Natural killer cell (primary cell): ENCODE measurements around the gene TXNDC11. TPM values are rescaled to one million over a fixed set of nuclear protein-coding genes. Genes with fewer than 3 reads are reported as not detected.

ENCODE experiments used
- ATAC-seq, 3 donors: fragments of 150-1000 bp in 2 of 3; fragments of 200-7000 bp in 1 of 3; cut with Tn5 transposase; 1 replicate in 1 of 3; 2 replicates in 2 of 3; pipeline ENCODE4 v1.10.0; 2021; ENCODE audit warnings: mild to moderate bottlenecking in 2 of 3, moderate library complexity in 2 of 3
- DNase-seq, 2 donors: peaks; one replicate each; pipeline versions ENCODE4 v3.0.0 to v3.0.0-alpha.2; 2013 to 2021; ENCODE audit warnings: mixed read lengths in 1 of 2
- H3K27ac ChIP-seq: one replicate; pipeline ENCODE4 v1.5.1; 2013; ENCODE audit warnings: mild to moderate bottlenecking, low read length
- H3K27me3 ChIP-seq: one replicate; pipeline ENCODE4 v1.6.1; 2013; ENCODE audit warnings: low read length; ENCODE audit not compliant: control insufficient read depth, insufficient read depth
- H3K36me3 ChIP-seq: one replicate; pipeline ENCODE4 v1.6.1; 2013; ENCODE audit warnings: low read length; ENCODE audit not compliant: control insufficient read depth, insufficient read depth
- H3K4me1 ChIP-seq: one replicate; pipeline ENCODE4 v1.6.1; 2013; ENCODE audit warnings: low read length; ENCODE audit not compliant: control insufficient read depth, insufficient read depth
- H3K4me3 ChIP-seq: one replicate; pipeline ENCODE4 v1.5.1; 2013; ENCODE audit warnings: low read length
- H3K9me3 ChIP-seq: one replicate; pipeline ENCODE4 v1.6.1; 2013; ENCODE audit warnings: low read length; ENCODE audit not compliant: control insufficient read depth, insufficient read depth
- H3K27ac Mint-ChIP-seq, 2 donors: one replicate each; pipeline ENCODE4 v1.8.0; 2022; ENCODE audit warnings: mild to moderate bottlenecking in 2 of 2, mixed read lengths in 2 of 2, moderate library complexity in 1 of 2
- H3K27me3 Mint-ChIP-seq, 2 donors: one replicate each; pipeline ENCODE4 v1.8.0; 2022; ENCODE audit warnings: low read depth in 2 of 2, mixed read lengths in 2 of 2
- H3K36me3 Mint-ChIP-seq: one replicate; pipeline ENCODE4 v1.8.0; 2022; ENCODE audit warnings: mixed read lengths
- H3K4me1 Mint-ChIP-seq, 2 donors: one replicate each; pipeline ENCODE4 v1.8.0; 2022; ENCODE audit warnings: mixed read lengths in 2 of 2
- H3K4me3 Mint-ChIP-seq: one replicate; pipeline ENCODE4 v1.8.0; 2022; ENCODE audit warnings: mild to moderate bottlenecking, moderate library complexity, mixed read lengths
- H3K9me3 Mint-ChIP-seq, 2 donors: one replicate each; pipeline ENCODE4 v1.8.0; 2022; ENCODE audit warnings: mixed read lengths in 2 of 2
- CTCF ChIP-seq: fragments of 200-600 bp; IDR thresholded peaks from one replicate; pipeline ENCODE4 v1.8.0; 2022; ENCODE audit warnings: antibody characterized with exemption
- WGBS: methylation state at CpG from one replicate; pipeline ENCODE4 v1.1.7; 2013; ENCODE audit warnings: missing lambda C conversion rate; ENCODE audit not compliant: insufficient coverage; 5-methylcytosine and 5-hydroxymethylcytosine counted together
- intact Hi-C: fragments of 100-400 bp; cut with micrococcal nuclease; formaldehyde crosslinking; loops from one replicate; pipeline ENCODE4 v1.14.2; 2022
- total RNA-seq, 4 donors: library from RNA; stranded (reverse); fragments of 120-200 nt in 1 of 4; gene quantifications; one replicate each; pipeline versions ENCODE4 v1.2.3 to v1.2.4, GENCODE V29; 2013 to 2022

The TXNDC11 gene
- total RNA-seq, 3 donors from 2014 or later (not counting 1 experiment from before 2014, with no cell fraction given) = 63.4 to 99.2 (median 68.9) TPM

GRCh38 chr16:11635113-11635652, 107.5 kb downstream of the TXNDC11 start:
- WGBS = 95% methylated on average over 10 of the region's 10 CpGs
- H3K27me3 Mint-ChIP-seq = peaks cover 0 to 7% of the 10 kb centered on the region in 2 donors
- ATAC-seq = peak in 1 of 3 donors; percentile 61
- H3K36me3 ChIP-seq = no peaks in the 10 kb centered on the region
- no peak overlapping the region for H3K27ac ChIP-seq
- intact Hi-C loops = no loop called here
- H3K4me1 ChIP-seq = peaks cover 10% of the 10 kb centered on the region
- no peaks in the 10 kb centered on the region for H3K27me3 ChIP-seq
- peaks cover 15 to 22% of the 10 kb centered on the region in 2 donors for H3K4me1 Mint-ChIP-seq
- H3K36me3 Mint-ChIP-seq = no peaks in the 10 kb centered on the region
- no peak overlapping the region for H3K4me3 Mint-ChIP-seq
- H3K4me3 ChIP-seq = no peak overlapping the region
- H3K9me3 Mint-ChIP-seq = no peaks in the 10 kb centered on the region
- no peaks in the 10 kb centered on the region for H3K9me3 ChIP-seq
- no peak overlapping the region for H3K27ac Mint-ChIP-seq
- no peak for DNase-seq
- no peak for TF ChIP-seq CTCF

GRCh38 chr16:11634312-11634711, 108.3 kb downstream of the TXNDC11 start:
- 54% methylated on average over 5 of the region's 6 CpGs for WGBS
- Histone ChIP-seq H3K27ac (no peak overlapping the region), H3K4me1 (peaks cover 11% of the 10 kb centered on the region), H3K36me3 (no peaks in the 10 kb centered on the region), H3K27me3 (no peaks in the 10 kb centered on the region), H3K9me3 (no peaks in the 10 kb centered on the region), H3K4me3 (no peak overlapping the region)
- no peaks in the 10 kb centered on the region for H3K9me3 Mint-ChIP-seq
- ATAC-seq = peak in 1 of 3 donors; percentile 46
- peaks cover 13 to 19% of the 10 kb centered on the region in 2 donors for H3K4me1 Mint-ChIP-seq
- H3K36me3 Mint-ChIP-seq = no peaks in the 10 kb centered on the region
- TF ChIP-seq CTCF = no peak
- intact Hi-C loops = no loop called here
- no peak overlapping the region for H3K27ac Mint-ChIP-seq
- H3K27me3 Mint-ChIP-seq = peaks cover 0 to 7% of the 10 kb centered on the region in 2 donors
- no peak for DNase-seq
- H3K4me3 Mint-ChIP-seq = no peak overlapping the region

GRCh38 chr16:11633113-11633512, 109.5 kb downstream of the TXNDC11 start:
- H3K36me3 Mint-ChIP-seq = no peaks in the 10 kb centered on the region
- no peak overlapping the region for H3K27ac Mint-ChIP-seq
- H3K4me3 Mint-ChIP-seq = no peak overlapping the region
- Histone ChIP-seq H3K4me1 (peaks cover 16% of the 10 kb centered on the region), H3K36me3 (no peaks in the 10 kb centered on the region), H3K27ac (no peak overlapping the region), H3K4me3 (no peak overlapping the region), H3K9me3 (no peaks in the 10 kb centered on the region), H3K27me3 (no peaks in the 10 kb centered on the region)
- TF ChIP-seq CTCF = no peak
- intact Hi-C loops = no loop called here
- H3K9me3 Mint-ChIP-seq = no peaks in the 10 kb centered on the region
- no peak for ATAC-seq
- no peak for DNase-seq
- H3K27me3 Mint-ChIP-seq = peaks cover 0 to 7% of the 10 kb centered on the region in 2 donors
- 87% methylated on average over 3 of the region's 3 CpGs for WGBS
- H3K4me1 Mint-ChIP-seq = peaks cover 13 to 24% of the 10 kb centered on the region in 2 donors

GRCh38 chr16:11632455-11632939, 110.2 kb downstream of the TXNDC11 start:
- peaks cover 13 to 24% of the 10 kb centered on the region in 2 donors for H3K4me1 Mint-ChIP-seq
- DNase-seq (no peak), ATAC-seq (no peak)
- no peak overlapping the region for H3K4me3 ChIP-seq
- intact Hi-C loops = no loop called here
- H3K36me3 Mint-ChIP-seq = no peaks in the 10 kb centered on the region
- H3K27me3 Mint-ChIP-seq = peaks cover 0 to 7% of the 10 kb centered on the region in 2 donors
- no peaks in the 10 kb centered on the region for H3K9me3 ChIP-seq
- no peaks in the 10 kb centered on the region for H3K9me3 Mint-ChIP-seq
- H3K27ac ChIP-seq = no peak overlapping the region
- H3K27ac Mint-ChIP-seq = no peak overlapping the region
- H3K36me3 ChIP-seq = no peaks in the 10 kb centered on the region
- peaks cover 16% of the 10 kb centered on the region for H3K4me1 ChIP-seq
- no peak for TF ChIP-seq CTCF
- H3K4me3 Mint-ChIP-seq = no peak overlapping the region
- 89% methylated on average over 15 of the region's 15 CpGs for WGBS
- H3K27me3 ChIP-seq = no peaks in the 10 kb centered on the region
